SJCRH30 (cell line): Measurements from ENCODE around the gene ARHGAP27. TPM values are rescaled to one million over a fixed set of nuclear protein-coding genes. Genes with fewer than 3 reads are reported as not detected.

Source experiments
- total RNA-seq: library from RNA; depleted of rRNA; stranded (reverse); fragments of >200 nt; shearing (Covaris generic); gene quantifications from 2 replicates; pipeline ENCODE4 v1.2.3, GENCODE V29; 2014; rRNA removed

The ARHGAP27 gene
- total RNA-seq, 1 experiment from 2014 or later: 2.2 TPM

Other genes with a start within 250 kb of the ARHGAP27 start
- 0.91 and 1.1 TPM in 2 replicates for gene FMNL1, start 211.0 kb downstream of the ARHGAP27 start, total RNA-seq
- 0.08 TPM in 1 of 2 replicates, not detected in the other for gene SPATA32, start 170.8 kb downstream of the ARHGAP27 start, total RNA-seq
- 3.9 and 4.7 TPM in 2 replicates for gene MAP3K14, start 115.8 kb downstream of the ARHGAP27 start, total RNA-seq
- gene PLEKHM1, start 57.9 kb upstream of the ARHGAP27 start, total RNA-seq: 15.4 and 17.0 TPM in 2 replicates